GM19023 (cell line): Measurements from ENCODE around the gene OR6B1.

Source experiments
- ATAC-seq: cut with Tn5 transposase; IDR thresholded peaks from one replicate; pipeline ENCODE4 v1.9.1; 2021; ENCODE audit warnings: mild to moderate bottlenecking, moderate library complexity; ENCODE audit not compliant: unreplicated experiment

OR6B1 gene

DNA sequence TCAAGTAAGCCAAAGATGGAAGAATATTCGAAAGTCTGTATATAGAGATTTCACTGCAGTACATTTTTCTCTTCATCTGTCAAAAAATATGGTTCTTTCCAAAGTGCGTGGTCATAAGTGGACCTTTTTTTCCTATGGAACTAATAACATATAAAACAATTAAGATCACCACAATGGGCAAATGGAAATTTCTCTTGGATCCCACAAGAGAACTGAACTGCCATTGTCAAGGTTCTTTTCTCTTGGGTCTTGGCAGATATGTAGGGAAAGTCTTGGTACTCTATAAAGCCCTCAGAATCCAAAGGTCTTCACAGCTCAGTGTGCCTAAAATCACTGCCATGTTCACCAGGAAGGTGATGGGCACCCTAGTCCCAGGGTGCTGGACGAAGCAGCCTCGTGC is at the start of gene OR6B1:
TSS of gene OR6B1 (plus strand) at position 301 of the 400 bp plus-strand sequence. CDS start 3,677 bp downstream, outside the sequence.
- no peak for ATAC-seq

DNA sequence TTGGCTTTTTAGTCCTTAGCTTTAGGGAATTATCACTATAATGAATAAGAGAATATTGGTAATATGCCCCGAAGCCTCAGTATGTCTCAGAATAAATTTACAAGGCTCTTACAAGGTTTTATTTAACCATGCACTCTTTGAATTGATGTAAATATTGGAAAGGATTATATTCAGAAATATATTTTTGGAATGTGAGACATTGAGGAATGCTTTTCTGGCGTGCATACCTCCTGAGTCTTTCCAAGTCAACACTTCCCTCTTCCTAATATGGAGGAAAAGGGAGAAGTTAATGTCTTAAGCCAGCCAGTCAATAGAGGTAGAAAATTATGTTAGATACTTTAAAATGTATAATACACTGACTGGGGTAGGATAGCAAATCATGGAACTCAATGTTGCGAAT is 46.7 kb upstream of the OR6B1 start:
- no peak for ATAC-seq

DNA sequence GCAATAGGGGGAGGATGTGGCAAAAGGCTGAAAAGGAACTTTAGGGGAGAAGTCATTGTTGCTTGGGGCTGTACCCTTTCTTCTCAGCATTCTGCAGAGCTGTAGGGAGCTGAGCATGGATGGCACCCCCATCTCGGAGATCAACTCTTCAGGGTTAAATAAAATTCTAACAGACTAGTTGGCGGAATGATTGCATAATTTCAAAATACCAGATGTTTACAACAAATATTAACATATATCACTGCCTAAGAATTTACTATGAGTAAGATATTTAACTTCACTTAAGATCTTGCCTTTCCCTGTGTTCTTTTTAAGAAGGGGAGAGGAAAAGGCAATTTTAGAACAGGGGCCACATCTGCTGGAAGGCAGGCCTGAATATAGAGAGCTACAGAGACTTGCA is 46.0 kb upstream of the OR6B1 start:
- no peak for ATAC-seq

DNA sequence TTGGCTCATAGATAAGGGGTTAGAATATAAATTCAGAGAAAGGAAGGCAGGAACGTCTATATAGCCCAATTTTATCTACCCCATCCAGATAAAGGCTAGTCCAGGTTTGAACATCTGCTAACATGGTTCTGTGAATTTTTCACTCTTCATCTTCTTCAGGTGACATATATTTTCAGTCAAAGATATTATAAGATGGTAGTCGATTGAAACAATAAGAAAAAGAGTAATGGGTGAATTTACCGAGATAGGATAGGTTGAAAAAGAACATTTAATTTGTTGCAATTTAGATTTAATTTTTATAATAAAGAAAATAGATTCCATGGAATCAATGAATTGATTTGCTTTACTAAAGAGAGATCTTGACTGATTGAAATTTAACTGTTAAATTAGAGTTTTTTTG is 45.6 kb upstream of the OR6B1 start, which contains the start of gene OR2F1:
TSS of gene OR2F1 (plus strand) at position 301 of the 400 bp plus-strand sequence. CDS start 5,127 bp downstream, outside the sequence.
- no peak for ATAC-seq

DNA sequence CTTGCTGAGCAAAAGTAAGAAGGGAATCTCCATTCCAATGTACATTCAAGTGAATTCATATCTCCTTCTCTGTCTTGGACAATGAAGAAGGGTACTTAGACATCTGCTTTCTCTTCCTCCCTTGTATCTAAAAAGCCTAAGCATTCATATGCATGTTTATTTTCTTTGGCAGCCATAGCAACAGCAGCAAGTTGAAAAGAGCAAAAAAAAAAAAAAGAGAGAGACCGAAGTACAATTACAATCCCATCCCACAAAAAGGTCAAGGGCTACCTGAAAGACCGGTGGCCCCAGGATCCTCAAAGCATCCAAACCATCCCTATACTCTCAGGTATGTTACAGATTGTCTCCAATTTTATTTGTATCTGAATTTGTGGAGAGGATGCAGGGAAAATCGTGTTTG is 41.3 kb upstream of the OR6B1 start:
- ATAC-seq = no peak

DNA sequence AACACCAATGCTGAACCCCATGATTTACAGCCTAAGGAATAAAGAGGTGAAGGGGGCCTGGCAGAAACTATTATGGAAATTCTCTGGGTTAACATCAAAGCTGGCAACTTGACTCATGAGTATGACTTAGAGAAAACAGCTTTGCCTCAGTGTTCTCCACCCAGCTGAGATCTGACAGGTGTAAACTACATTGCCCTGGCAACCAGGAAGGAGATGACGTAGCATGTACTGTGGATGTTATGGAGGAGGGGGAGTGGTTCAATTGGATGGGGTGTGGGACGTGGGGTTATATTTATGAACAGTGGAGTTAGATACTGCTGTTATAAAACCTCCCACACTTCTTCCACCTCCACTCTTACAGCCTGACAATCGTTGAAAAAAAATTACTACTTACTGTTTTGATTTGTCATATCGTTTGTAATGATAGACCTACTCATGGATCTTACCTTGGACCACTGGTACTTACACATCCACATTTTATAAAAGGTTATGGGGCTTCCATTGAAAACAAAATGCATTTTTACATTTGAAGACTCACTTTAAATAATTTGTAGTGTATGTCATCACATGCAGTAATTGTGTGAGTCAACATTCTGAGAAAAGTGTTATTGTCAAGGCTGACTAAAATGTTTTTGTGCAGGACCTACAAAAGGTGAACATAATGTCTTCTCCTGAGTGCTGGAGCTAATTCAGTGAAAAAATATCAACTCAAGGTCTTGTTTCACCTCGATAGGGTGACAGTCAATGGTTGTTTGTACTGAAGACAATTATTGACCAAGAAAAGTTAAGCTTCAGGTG is 39.1 kb upstream of the OR6B1 start:
- no peak for ATAC-seq

DNA sequence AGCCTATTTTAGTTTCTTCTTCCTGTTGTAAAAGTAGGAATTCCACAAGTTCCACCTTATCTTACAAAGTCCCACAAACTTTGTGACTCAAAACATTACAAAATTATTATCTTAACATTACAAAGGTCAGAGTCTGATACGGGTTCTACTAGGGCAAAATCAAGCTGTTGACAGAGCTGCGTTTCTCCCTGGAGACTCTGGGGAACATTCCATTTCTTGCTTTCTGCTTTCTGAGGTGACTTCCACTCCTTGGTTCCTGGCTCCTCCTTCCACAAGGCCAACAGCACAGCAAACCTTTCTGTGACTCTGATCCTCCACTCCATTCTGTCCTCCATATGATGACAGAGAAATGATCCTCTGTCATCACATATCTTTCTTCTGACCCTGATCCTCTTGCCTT is 34.8 kb upstream of the OR6B1 start:
- no peak for ATAC-seq

DNA sequence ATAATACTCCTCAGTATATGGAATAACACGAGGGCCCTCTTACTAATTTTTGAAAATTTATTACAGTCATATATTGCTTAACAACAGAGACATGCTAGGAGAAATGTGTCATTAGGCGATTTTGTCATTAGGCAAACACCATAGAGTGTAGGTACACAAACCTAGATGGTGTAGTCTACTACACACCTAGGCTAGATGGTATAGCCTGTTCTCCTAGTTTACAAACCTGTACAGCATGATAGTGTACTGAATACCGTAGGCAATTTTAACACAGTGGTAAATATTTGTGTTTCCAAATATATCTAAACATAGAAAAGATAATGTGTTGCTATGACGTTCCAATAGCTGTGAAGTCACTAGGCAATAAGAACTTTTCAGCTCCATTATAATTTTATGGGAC is 32.7 kb upstream of the OR6B1 start:
- no peak for ATAC-seq

DNA sequence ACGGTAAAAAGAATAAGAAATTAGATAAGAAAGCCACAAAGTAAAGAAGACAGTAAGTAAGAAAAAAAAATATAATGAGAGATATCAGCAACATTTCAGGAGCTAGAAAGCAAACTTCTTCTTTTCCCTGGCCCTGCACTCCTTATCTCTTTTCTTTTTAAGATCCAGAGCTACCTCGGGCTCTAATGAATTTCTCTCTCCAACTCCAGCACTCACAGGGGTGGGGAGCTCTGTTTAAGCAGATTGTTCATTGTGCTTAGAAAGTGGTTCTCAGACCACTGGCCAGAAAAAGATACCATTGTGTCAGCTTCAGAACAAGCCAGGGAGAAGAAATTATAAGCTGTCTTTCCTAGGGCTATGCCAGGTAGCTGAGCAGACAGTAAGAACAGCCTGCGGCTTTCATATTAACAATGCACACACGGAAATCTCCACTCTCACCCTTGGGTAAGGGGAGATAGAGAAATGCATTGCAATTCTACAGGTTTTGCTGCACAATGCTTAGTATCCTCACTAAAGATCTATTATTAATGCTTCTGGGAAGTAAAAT is 26.2 kb upstream of the OR6B1 start:
- ATAC-seq = no peak

DNA sequence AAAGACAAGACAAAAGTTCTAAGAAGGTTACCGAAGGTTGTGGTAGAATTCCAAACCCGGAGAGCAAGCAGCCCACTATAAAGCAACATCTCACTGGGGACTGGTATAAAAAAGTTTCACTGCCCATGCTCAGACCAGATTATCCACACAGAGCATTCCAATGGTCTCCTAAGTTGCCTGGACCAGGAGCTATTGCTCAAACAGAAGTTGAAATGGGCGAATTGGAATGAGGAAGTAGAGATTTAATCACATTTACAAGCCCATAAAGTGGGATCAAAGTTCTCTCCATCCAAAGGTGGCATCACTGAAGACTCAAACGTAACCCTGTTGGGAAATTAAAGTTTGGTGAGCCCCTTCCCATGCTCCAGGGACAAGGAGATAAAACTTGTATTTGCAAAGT is 25.7 kb upstream of the OR6B1 start:
- no peak for ATAC-seq

DNA sequence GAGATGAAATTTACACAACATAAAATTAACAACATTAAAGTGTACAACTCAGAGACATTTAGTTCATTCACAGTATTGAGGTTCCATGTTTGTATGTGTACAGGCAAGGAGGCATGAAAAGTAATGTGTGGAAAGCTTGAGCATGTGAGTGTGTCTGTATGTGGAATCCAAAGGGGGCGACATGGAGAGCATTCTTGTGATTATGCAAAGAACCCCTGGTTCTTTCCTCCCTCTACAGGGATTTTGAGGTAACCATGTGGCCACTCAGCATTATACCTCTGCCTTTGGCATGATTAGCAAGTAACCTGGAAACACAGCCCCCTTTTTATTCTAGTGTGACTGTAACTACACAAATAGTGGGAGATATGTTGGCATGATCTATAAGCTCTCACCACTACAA is 24.5 kb upstream of the OR6B1 start:
- ATAC-seq = no peak

DNA sequence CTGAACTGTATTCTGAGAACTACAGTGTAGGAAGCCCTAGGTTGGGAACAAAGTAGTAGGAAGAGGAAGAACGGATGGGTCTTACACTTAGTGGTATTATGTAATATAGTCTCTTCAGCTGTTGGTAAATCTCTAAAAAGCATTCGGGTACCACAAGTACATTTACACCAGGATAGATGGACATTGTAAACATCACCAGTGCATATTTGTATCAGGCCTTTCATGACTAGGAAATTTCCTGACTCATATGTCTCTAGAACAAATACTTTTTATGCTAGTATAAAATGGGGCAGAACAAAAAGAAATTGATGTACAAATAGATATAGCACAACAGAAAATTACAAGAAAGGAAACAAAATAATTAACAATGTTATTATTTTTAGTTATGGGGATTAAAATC is 21.5 kb upstream of the OR6B1 start:
- no peak for ATAC-seq

DNA sequence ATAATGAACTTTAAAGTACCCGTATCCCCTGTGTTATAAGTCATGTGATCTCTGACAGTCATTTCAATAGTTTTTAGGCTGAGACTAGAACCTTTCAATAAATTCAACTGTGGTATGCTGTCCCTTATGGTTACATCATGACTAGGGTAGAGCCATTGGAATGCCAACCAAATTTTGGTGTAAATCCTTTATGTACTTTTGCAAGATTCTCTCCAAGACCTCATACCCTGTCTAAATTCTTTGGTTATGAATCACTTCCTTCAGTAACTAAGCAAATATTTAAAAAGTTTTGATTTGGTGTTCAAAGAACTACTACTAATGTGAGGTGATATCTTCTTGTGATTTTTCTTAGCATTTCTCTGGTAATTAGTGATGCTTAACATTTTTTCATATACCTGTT is 20.8 kb upstream of the OR6B1 start:
- no peak for ATAC-seq

DNA sequence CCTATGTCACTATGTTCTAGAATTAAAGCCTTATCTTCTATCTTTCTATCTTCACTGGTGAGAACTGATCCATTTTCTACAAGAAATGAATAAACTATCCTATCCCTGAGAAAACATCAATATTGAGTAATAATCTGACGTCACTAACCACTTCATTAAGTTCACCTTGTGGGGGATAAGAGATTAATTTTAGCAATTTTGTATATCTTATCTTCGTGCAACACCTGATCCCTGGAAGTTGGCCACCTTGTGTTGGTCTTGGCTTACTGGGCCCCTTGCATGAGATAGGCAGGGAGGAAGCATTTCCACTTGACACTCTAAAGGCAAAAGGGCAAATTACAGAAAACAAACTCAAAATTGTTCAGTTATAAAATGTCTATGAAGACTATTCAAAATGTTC is 20.1 kb upstream of the OR6B1 start:
- no peak for ATAC-seq

DNA sequence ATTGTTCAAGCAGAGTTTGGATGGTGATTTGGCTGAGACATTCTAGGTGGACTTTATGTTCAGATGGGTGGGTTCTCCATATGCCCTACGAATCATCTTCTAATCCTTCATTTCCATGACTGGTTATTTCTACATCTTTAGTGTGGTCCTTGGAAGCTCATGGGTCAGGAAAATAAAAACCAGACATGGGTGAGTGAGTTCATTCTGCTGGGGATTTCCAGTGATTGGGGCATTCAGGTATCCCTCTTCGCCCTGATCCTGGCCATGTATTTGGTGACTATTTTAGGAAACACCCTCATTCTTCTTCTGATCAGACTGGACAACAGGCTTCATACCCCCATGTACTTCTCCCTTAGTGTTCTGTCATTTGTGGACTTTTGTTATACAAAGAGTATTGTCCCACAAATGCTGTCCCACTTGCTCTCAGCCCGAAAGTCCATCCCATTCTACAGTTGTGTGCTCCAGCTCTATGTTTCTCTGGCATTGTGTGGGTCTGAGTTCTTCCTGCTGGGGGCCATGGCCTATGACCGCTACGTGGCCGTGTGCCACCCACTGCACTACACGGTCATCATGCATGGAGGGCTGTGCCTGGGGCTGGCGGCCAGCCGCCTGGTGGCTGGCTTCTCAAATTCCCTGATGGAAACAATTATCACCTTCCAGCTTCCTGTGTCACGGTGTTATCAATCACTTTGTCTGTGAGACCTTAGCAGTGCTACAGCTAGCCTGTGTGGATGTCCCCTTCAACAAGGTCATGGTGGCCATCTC is 19.2 kb upstream of the OR6B1 start:
- no peak for ATAC-seq

DNA sequence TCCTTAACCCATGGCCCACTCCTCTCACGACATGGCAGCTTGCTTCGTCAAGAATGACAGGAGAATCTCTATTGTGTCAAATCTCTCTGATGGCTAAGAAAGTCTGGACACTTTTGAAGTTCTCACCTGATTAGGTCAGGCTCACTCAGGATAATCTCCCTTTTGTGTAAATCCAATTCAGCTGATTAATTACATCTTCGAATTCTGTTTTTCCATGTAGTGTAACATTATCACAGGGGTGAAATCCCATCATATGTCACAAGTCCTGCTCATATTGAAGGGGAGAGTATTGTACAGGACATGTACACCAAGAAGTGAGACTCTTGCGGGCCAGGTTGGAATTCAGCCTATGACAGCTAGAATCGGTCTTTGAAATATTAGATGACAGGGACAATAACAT is 16.2 kb upstream of the OR6B1 start:
- ATAC-seq = no peak

DNA sequence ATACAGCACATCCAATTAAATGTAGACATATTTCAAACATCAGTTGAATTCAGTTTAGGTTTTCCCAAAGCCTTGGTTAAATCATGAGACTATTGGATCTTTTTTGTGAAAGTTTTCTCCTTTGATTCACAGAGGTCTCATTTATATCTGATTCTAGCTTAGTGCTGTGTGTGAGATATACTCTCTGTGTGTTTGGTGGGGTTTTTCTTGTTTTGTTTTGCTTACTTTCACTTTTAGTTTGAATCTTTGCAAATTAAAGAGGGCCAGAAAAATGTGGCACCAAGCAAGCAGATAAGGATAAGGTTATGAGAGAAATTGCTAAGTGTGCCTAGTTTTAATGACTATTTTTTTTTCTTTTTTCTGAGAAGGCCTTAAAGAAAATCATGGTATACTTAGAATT is 12.6 kb upstream of the OR6B1 start:
- ATAC-seq = no peak

DNA sequence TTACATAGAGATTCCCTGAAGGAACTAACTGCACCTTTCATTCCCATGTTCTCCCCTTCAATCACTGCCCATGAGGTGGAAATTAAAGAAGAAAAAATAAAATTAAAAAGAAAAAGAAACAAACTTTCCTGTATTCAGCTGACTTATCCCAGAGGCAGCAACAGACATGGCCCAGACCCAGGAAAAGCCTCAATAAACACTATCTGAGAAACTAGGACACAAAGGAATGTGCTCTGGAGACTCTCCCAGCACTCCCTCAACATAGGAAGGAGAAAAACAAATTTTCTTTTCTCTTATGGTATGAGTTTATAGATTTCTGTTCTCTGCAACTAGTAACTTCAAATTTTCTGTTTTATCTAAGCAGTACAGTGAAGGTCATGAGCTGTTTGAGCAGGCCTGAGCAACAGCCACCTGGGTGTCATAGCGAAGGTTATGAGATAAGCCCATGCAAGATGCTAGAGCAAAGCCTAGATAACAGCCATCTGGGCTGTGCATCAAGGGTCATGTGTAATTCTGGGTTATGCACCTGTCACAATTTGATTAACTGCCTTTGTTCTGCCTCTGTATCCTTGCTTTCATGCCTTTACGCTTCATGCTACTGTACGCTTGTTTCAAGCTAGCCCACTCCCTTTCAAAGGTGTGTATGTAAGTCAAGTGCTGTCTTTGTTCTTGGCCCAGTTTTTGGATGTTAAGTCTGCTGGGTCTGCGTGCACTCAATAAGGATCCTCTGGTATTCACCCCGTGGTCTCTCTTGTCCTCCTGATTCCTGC is 11.0 kb upstream of the OR6B1 start:
- ATAC-seq = no peak

DNA sequence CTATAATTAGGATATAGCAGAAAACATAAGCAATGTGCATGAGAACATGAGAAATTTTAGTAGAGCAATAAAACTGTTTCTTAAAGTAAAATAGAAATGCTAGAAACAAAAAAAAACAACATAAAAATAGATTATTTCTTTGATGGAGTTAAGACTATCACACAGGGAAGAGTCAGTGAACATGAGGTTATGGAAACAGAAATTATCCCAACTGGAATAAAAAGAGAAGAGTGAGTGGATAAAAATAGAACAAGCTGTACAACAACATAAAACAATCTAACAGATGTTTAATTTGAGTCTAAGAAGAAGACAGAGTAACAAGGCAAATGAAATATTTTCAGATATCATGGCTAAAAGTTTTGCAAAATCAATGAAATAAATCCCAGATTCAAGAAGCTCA is 7.5 kb upstream of the OR6B1 start:
- no peak for ATAC-seq

DNA sequence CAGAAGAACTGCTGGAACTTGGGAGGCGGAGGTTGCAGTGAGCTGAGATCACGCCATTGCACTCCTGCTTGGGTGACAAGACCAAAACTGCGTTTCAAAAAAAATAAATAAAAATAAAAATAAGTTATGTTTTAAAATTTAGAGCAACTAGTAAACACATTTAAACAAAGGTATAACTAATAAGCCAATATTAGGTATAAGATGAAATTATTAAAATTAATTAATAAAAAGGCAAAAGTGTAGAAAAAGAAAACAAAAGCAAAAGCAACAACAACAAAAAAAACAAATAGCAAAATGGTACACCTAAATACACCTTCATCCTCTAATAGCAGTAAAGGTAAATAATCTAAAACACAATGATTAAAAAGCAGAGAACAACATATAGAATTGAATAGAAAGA is 6.2 kb upstream of the OR6B1 start:
- ATAC-seq = no peak

DNA sequence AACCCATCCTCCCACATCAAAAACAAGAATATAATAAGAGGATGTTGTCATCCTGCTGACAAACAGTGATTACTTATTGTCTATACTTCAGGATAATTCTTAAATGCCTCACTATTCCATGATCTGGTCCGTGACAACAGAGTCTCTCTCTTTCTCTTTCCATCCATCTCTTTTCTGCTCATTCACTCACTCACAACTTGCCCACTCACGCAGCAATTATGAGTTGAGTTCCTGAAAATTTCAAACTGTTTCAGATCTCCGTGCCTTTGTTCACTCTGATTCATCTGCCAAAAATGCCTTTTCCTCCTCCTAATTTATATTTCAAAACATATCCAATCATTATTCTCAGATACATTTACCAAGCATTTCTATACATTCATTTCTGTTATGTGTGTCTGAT is 1.4 kb downstream of the OR6B1 start:
- ATAC-seq = no peak
